Measurements from ENCODE around the gene NEO1. TPM values are rescaled to one million over a fixed set of nuclear protein-coding genes. Genes with fewer than 3 reads are reported as not detected.

The NEO1 gene
- total RNA-seq, 1 experiment from 2014 or later, result 41.8 TPM

DNA sequence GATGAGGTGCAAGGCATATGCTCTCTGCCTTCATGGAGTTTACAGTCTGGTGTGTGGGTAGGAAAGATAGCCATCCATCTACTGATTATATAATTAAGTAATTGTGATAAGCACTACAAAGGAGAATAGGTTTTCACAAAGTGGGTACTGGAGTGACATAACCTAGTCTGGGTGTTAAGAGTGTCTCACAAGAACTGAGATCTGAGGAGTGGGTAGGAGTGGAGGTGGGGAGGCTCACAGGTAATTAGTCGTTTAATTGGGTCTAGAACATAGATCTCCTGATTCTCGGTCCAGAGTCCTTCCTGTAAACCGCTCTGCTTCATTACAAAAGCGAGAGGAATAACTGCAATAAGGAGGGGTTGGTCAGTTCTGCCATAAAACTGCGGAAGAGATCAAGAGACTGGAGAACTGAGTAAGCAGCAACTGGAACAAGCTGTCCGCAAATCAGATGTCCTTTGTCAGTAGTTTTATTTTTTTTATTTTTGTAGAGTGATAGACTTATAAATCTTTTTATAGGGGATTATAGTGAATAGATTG is 2.2 kb downstream of the NEO1 start:
- peaks cover 5% of the 10 kb centered on the region; the same call in 1 of the 2 replicates for H3K79me2 ChIP-seq (ENCODE audit: insufficient read depth, low read length)
- no peak overlapping the region for H2BK120ac ChIP-seq (ENCODE audit: low read depth, low read length, poor library complexity, severe bottlenecking)
- H3K18ac ChIP-seq (ENCODE audit: insufficient read length, low read depth, low read length), result no peak overlapping the region
- no peak overlapping the region for H2AK5ac ChIP-seq (ENCODE audit: insufficient read length, low read length)
- H4K5ac ChIP-seq (ENCODE audit: insufficient read length, low read depth, low read length), result no peak overlapping the region
- no peak overlapping the region for H2BK15ac ChIP-seq (ENCODE audit: low read depth, low read length)
- no peaks in the 10 kb centered on the region; the same call in 1 of the 2 replicates for H3K27me3 Mint-ChIP-seq (ENCODE audit: low read depth)
- no peaks in the 10 kb centered on the region for H3K27me3 ChIP-seq (ENCODE audit: insufficient read depth, low read length)
- TF ChIP-seq, protein P1, sequence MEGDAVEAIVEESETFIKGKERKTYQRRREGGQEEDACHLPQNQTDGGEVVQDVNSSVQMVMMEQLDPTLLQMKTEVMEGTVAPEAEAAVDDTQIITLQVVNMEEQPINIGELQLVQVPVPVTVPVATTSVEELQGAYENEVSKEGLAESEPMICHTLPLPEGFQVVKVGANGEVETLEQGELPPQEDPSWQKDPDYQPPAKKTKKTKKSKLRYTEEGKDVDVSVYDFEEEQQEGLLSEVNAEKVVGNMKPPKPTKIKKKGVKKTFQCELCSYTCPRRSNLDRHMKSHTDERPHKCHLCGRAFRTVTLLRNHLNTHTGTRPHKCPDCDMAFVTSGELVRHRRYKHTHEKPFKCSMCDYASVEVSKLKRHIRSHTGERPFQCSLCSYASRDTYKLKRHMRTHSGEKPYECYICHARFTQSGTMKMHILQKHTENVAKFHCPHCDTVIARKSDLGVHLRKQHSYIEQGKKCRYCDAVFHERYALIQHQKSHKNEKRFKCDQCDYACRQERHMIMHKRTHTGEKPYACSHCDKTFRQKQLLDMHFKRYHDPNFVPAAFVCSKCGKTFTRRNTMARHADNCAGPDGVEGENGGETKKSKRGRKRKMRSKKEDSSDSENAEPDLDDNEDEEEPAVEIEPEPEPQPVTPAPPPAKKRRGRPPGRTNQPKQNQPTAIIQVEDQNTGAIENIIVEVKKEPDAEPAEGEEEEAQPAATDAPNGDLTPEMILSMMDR (conservative IDR thresholded peaks at IDR 0.05), result no peak
- H3K4ac ChIP-seq (ENCODE audit: low read depth, low read length), result no peak overlapping the region
- no peak overlapping the region for H2BK5ac ChIP-seq (ENCODE audit: insufficient read length, low read length)
- no peak overlapping the region for H3K23ac ChIP-seq (ENCODE audit: insufficient read length, low read depth, low read length)
- DNase-seq, result no peak
- H3K9me3 ChIP-seq (ENCODE audit: control insufficient read depth, low read depth, low read length), result no peaks in the 10 kb centered on the region
- H3K4me1 ChIP-seq (ENCODE audit: insufficient read depth, low read length), result no peaks in the 10 kb centered on the region
- no peak overlapping the region for H2AFZ ChIP-seq (ENCODE audit: low read length)
- H3T11ph ChIP-seq (ENCODE audit: low read length), result no peak overlapping the region
- H2BK20ac ChIP-seq (ENCODE audit: low read depth, low read length, poor library complexity, severe bottlenecking), result no peak overlapping the region
- H2BK12ac ChIP-seq (ENCODE audit: insufficient read length, low read depth, low read length), result no peak overlapping the region
- no peak overlapping the region for H3K9ac ChIP-seq (ENCODE audit: extremely low read depth, insufficient read length, low read length)
- H3K14ac ChIP-seq (ENCODE audit: insufficient read depth, low read length), result no peak overlapping the region
- no peaks in the 10 kb centered on the region for H3K79me1 ChIP-seq (ENCODE audit: insufficient read depth, low read depth, low read length, poor library complexity, severe bottlenecking)
- no peak overlapping the region for H4K8ac ChIP-seq (replicated peaks; ENCODE audit: insufficient read length, low read depth, low read length)
- no peak overlapping the region for H3K27ac ChIP-seq (ENCODE audit: insufficient read length, low read depth, low read length)
- no peak overlapping the region for H3K27ac Mint-ChIP-seq
- H3K4me1 Mint-ChIP-seq, result peaks cover 13 to 14% of the 10 kb centered on the region in 2 experiments
- H3K23me2 ChIP-seq (ENCODE audit: insufficient read length, low read depth, low read length, poor library complexity, severe bottlenecking), result peaks cover 7% of the 10 kb centered on the region
- no peaks in the 10 kb centered on the region; a peak in 1 of 5 replicates for H3K9me3 Mint-ChIP-seq
- H3K4me3 Mint-ChIP-seq, result no peak overlapping the region
- no peaks in the 10 kb centered on the region for H4K20me1 ChIP-seq (ENCODE audit: control insufficient read depth, insufficient read depth, insufficient read length)
- no peak overlapping the region for H3K4me2 ChIP-seq (ENCODE audit: insufficient read depth, insufficient read length, low read length)
- WGBS (ENCODE audit: extremely low coverage, insufficient read length, low lambda C conversion rate), result no CpG with 5 or more reads among the region's 6 CpGs
- no peaks in the 10 kb centered on the region for H3K36me3 Mint-ChIP-seq (ENCODE audit: insufficient read depth in 1 of 3, low read depth in 3 of 3)
- no peak overlapping the region for H4K91ac ChIP-seq (ENCODE audit: insufficient read length, low read depth, low read length)
- no peak overlapping the region for H3K56ac ChIP-seq (ENCODE audit: insufficient read length, low read depth, low read length)

All from H9 (cell line).